ENCODE measurements around the gene SDSL. TPM values are rescaled to one million over a fixed set of nuclear protein-coding genes. Genes with fewer than 3 reads are reported as not detected.

SDSL gene
- total RNA-seq, 1 donor from 2014 or later, result 2.4 TPM

DNA sequence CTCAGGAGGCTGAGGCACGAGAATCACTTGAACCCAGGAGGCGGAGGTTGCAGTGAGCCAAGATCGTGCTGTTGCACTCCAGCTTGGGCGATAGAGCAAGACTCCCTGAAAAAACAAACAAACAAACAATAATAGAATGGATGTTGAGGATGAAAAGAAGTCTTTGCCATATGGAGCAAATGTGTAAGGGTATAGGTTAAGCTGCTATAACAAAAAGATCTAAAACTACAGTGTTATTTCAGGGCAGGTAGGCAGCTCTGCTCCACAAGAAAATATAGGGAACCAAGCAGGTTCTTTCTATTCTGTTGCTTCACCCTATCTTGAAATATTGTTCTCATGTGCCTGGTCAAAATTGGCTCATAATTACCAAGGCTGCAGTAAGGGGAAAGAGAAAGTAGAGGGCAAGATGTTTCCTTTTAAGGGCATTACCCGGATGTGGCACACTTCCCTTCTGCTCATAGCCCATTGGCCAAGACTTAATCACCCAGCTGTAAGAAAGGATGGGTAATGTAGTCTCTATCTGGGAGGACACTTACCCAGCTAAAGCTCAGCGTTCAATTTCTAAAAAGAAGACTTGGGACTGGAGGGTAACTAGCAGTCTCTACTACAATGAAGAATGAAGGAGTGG is 23.5 kb downstream of the SDSL start:
- intact Hi-C loops (cut with micrococcal nuclease), result no loop called here

DNA sequence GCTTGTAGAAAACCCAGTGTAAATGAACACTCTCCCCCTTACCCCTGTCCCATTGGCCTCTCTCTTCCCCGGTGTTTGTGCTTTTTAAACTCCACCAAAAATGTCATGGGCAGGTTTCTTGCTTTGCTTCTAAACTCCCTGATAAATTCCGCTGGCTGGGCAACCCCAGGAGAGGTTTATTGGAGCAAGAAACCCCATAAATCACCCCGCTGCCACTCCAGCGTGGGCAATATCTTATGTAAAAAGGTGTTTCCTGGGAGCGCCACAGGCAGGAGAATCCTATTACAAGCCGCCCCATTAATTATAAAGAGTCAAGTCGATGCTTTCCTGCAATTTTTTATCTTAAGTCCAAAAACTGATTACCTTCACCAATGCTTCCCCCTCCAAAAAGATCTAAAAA is 26.7 kb downstream of the SDSL start:
- intact Hi-C loops (cut with micrococcal nuclease), result no loop called here

DNA sequence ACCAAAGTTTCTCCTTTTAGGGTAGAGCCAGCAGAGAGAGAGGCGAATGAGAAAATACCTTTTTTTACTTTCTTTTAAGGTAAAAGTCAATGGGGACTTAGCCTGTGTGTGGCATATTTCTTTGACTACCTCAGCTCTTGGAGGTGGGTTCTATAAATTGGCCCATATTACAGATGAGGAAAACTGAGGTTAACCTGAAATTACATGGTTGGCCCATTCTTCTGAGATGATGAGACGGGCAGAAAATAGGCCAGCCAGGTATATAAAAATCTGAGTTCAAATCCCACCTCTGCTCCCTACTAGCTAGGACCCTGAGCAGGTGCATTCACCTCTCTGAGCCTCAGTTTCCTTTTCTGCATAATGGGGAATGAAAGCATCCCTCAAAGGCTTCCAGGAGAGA is 27.1 kb downstream of the SDSL start:
- intact Hi-C loops (cut with micrococcal nuclease), result no loop called here

DNA sequence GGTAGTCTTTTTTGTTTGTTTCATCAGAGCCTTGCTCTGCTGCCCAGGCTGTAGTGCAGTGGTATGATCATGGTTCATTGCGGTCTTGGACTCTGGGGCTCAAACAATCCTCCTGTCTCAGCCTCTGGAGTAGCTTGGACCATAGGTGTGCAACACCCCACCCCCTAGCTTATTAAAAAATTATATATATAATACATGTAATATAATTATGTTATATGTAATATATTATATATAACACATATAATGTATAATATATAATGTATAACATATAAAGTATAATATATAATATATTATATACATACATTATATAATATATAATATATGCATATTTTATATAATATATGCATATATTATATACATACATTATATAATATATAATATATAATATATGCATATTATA is 27.7 kb downstream of the SDSL start:
- intact Hi-C loops (cut with micrococcal nuclease), result no loop called here

DNA sequence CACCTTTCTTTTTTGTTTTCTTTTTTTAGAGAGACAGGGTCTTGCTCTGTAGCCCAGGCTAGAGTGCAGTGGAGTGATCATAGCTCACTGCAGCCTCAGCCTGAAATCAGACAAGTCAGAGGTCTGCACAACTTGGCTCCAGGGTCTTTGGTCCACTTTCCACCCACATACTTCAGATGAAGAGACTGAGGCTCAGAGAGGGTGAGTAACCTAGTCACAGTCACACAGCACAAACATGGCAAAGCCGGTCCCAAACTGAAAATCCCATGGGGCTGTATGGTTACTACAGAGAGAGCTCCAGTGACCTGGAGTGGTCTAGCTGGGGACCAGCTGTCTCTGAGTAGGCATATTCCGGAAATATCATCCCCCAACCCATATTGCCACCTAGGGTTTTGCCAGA is 30.3 kb downstream of the SDSL start:
- intact Hi-C loops (cut with micrococcal nuclease), result no loop called here

DNA sequence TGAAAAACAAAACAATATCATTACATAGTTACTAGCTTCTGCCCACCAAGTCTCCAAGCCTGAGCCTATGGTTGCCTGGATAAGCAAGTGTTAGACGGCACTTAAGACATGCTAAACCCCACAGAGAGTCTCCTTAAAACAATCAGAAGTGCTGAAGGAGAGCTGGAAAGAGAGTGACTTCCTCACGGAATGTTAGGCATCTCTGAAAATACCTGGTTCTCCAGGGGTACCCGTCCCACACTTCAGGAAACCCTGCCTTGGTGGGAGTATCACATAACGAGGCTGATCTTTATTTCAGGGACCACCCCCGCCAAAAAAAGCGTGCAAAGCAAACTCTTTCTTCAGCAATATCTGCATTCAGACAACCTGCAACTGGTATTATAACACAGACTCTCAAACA is 31.1 kb downstream of the SDSL start:
- intact Hi-C loops (cut with micrococcal nuclease), result no loop called here

DNA sequence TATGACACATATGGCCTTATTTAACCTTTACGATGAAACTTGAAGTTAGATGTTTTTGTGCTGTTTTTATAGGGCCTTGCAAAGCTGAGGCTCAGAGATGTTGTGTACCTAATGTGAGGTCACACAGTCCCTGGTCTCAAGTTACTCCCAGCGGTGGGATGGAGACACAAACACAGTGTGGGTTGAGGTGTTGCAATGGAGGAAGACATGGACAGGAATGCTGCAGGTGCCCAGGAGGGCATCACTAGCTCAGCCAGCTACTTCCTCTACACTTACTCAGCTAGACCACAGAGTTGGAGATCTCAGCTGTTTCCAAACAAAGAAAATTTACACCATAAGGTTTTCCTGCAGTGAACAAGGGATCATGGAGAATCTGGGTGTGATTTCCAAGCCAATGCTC is 34.0 kb downstream of the SDSL start:
- intact Hi-C loops (cut with micrococcal nuclease), result no loop called here

DNA sequence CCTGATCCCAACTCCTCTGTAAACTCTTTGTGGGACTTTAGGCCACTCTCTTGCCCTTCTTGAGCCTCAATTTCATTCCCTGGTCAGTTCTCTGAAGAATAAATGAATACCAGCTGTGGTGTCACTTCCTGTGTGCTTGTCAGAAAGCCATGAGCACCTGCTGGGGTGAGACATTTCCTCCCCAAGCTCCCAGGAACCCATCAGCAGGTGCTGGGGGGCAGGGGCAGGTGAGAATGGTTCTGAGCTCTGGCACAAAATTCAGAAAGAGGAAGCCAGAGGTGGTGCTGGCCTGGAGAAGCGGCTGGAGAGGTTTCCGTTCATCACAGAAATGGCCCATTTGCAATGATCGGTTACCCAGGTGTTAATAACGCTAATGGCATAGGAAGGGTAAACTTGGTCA is 34.6 kb downstream of the SDSL start:
- intact Hi-C loops (cut with micrococcal nuclease), result no loop called here

DNA sequence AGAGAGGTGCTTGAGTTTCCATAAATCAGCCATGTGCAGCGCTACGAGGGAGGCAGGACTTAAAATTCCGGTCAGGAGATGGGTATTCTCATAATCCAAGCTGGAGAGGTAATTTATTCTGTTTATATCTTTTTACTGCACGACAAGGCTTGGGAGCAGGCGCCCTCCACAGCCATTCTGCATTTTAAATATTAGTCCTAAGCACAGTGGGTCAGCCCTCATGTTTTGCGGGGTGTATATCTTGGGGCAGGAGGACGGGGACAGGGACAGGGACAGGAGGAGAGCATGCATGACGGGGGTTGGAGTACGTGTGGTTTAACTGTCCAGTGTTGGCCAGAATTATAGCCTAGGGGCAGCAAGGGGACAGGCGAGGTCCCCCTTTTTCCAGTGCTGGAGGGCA is 35.0 kb downstream of the SDSL start:
- intact Hi-C loops (cut with micrococcal nuclease), result no loop called here

DNA sequence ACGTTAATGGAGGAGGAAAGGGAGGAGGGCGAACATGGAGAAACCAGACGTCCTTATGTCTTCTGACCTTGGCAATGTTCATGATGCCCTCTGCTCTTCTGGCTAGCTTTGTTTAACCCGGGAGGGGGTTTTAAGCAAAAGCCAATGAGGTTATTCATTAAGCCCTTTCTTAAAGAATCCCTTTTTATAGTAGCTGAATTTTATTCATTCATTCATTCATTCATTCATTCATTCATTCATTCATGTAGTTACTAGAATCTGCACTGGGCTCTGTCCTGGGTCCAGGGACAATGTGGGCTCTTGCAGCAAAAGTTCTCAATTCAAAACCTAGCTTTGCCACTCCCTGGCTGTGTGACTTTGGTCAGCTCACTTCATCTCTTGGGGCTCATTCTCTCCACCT is 35.5 kb downstream of the SDSL start:
- intact Hi-C loops (cut with micrococcal nuclease), result no loop called here

DNA sequence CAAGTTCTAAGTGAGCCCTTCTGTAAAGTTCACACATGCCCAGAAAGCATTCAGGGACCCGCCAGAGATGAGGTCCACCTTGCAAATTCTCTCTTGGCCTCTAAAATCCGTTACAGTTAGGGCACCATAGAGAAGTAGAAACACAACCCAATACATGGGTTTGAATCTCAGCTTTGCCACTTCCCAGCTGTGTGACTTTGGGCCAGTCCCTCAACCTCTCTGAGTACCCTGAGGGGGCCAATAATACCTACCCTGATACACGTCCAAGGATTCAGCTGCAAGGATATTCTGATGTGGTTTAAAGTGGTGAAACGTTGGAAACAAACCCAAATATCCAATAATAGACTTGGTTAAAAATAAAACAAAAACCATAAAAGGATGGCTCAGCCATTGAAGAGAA is 37.8 kb downstream of the SDSL start:
- intact Hi-C loops (cut with micrococcal nuclease), result no loop called here

DNA sequence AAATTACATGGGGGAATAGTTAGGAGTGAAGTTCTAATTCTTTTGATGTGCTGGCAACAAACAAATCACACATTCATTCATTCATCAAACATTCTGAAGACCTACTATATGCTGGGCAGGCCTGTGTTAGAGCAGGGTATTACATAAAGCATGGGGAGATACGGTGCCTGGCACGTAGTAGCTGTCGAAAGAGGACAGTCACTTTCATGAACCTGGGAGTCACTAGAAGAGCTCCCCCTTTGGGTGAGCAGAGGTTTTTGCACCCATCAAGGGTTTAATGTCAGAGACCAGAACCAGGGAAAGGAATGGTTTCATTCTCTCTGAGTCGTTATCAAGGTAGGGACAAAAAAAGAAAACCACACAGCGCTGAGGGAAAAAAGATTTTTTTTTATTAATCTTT is 39.5 kb downstream of the SDSL start:
- intact Hi-C loops (cut with micrococcal nuclease), result loop anchor here (1.0 to 2.0 kb wide), 3 partner anchors 19 to 451 kb away; no protein-coding TSS in a partner anchor

DNA sequence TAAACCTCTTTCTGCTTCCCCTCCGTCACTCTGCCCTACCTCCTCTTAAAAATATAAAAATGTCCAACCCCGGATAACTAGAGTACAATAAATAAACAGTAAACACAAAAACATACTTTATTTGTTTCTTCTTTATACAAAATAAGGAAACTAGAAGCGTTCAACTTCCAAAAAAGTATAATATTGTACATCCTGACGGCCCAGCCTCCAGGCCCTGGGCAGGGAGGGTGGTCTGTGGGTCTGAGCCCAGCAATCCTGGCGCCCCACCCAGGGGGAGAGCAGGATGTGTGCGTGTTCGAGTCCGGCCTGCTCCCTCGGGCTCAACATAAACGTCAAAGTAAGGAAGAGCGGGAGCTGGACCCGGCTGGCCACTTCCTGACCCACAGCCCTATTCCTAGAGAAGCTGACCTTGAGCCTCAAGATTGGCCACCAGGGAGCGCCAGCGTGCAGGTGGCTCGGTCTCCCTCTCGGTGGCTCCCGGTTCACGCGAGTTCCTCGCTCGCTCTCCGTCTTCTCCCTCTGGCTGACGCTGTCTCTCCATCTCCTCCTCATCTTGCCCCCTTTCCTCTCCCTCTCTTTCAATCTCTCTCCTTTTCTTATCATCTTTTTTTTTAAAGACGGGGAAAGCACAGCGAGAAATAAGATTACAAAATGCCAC is 40.1 kb downstream of the SDSL start:
- intact Hi-C loops (cut with micrococcal nuclease), result loop anchor here (1.0 to 2.0 kb wide), 2 partner anchors 19 to 450 kb away; no protein-coding TSS in a partner anchor

DNA sequence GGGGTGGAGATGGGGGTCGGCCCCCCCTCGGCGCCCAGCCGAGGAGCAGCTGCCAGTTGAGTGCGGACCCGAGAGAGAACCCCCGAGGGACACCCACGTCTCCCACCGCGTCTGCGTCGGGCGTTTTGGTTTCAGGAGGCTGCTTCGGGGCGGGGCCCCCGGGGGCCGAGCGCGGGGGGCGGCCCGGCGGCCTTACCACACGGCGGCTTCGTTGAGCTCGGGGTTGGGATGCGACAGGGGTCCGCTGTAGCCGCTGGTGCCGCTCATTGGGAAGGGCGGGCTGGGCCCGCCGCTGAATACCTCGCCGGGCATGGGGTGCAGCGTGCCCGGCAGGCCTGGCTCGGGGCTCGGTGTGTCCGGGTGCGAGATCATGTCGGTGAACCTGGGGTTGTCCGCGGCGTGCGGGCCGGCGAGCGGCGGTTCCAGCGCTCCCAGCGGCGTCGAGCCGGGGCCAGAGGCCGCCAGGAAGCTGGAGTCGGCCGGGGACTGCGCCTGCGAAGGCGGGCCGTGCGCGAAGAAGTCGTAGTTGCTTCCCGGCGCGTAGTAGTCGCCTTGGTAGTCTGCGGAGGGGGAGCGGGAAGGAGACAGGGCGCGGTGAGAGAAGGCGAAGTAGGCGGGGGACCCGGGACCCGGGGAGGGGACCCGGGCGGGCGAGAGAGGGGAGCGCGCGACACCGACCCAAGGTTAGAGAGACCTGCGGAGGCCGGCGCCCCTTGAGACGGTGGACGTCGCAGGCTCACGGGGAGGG is 41.0 kb downstream of the SDSL start:
- intact Hi-C loops (cut with micrococcal nuclease), result loop anchor here (1.0 to 2.0 kb wide), 2 partner anchors 18 to 449 kb away; no protein-coding TSS in a partner anchor

DNA sequence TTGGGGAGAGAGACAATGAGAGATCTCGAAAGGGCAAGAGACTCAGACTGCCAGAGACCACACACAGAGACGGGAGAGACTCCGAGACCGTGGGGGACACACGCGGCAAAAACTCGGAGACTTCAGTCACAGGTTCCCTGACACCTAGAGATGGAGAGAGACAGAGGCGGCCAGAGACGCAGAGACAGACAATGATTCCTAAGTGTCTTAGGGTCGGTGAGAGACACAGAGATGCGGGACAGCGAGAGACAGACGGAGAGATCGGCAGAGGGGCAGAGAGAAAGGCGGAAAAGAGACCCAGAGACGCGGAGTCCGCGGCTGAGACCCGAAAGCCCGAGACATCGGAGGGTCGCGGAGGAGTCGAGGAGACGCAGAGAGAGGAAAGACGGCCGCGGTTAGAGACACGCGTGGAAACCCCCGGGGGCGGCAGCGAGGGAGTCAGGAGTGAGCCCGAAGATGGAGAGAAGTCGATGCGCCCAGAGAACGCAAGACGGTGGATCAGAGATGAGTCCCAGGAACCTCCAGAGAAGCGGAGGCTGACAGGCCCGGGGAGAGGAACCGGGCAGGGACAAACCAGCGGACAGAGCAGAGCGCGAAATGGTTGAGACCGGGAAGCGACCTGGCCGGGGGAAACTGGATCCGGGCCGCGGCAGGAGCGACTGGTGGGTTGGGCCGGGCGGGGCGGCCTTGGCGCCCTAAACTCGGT is 41.7 kb downstream of the SDSL start:
- intact Hi-C loops (cut with micrococcal nuclease), result loop anchor here (2.0 kb wide), 1 partner anchor 17 kb away; no protein-coding TSS in a partner anchor

DNA sequence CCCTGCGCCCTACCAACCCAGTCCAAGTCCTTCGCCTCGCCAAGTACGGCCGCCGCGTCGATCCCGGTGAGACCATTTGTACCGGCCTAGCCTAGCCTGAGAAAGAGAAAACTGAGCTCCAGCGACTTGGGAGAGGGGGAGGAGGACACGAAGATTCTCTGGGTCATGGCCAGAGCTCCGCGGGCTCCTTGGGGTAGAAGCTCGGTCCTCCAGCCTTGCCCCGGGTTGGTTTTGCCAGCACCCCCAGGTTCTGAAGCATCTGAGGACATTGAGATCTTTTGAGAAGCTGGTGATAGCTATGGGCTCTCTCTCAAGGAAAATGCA is 42.2 kb downstream of the SDSL start:
- intact Hi-C loops (cut with micrococcal nuclease), result no loop called here

DNA sequence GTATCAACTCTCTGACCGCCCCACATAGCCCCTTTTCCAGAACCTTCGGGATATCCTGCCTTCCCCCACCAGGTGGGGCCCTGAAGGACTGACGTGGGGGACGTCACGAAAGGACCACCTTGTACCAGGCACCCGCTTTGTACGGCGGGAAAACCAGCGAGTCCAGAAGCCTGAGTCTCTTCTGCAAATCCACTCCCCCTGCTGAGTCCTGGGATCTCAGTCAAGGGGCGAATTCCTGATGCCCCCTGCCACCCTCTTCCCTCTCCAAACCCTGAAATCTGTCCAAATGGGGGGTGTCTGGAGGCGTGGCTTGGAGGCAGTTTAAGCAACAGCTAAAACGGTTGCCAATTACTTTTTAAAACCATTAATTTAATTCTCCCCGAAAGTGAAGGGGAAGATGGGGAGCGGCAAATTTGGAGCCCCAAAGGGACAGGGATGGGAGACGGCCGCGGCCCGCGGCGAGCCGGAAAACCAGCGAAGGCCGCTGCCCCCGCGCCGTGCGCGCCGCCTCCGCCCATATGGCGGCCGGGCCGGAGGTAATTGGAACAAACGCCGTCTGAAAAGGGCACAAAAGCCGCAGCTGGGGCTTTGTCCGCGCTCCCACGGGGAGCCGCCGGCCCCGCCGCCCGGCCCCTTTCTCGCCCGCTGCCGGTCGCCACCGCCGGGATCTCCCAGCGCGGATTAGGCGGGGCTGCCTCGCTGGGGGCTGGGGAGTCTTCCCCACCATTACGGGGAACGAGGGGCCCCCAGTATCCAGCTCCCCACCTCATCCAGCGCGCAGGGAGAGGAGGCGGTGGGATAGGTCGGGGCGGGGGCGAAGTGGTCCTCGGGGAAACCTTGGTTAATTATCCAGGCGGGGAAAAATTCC is 42.9 kb downstream of the SDSL start:
- intact Hi-C loops (cut with micrococcal nuclease), result loop anchor here (5.0 kb wide), 1 partner anchor 1217 kb away; the partner anchor contains the start of gene TBX3

DNA sequence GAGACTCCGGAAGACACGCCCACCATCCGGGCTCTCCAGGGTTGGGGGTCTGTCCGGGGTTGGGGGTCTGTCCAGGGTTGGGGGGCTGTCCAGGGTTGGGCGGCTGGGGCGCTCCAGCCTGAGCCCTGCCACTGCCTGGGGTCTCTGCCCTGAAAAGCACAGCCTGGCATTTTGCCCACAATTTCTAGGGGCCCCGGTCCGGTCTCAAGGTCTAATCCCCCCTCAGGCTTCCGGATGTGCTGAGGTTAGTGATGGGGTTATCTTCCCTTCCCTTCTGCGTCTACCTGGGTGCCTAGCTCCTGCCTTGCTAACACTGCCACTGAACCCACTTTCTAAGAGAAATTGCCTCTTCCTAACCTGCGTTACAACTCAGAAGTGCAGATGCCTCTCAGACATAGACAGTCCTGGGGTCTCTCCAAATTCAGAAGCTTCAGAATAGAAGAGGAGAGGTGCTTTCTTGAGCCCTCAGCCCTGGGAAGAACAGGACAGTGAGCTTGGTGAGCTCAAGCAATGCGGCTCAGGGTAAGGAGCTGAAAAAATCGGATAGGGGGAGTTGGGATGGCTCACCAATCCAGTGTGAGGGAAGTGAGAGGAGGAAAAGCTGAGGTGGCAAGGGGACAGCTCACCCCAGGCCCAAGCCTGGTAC is 43.8 kb downstream of the SDSL start:
- intact Hi-C loops (cut with micrococcal nuclease), result loop anchor here (5.0 kb wide), 1 partner anchor 1216 kb away; the partner anchor contains the start of gene TBX3

DNA sequence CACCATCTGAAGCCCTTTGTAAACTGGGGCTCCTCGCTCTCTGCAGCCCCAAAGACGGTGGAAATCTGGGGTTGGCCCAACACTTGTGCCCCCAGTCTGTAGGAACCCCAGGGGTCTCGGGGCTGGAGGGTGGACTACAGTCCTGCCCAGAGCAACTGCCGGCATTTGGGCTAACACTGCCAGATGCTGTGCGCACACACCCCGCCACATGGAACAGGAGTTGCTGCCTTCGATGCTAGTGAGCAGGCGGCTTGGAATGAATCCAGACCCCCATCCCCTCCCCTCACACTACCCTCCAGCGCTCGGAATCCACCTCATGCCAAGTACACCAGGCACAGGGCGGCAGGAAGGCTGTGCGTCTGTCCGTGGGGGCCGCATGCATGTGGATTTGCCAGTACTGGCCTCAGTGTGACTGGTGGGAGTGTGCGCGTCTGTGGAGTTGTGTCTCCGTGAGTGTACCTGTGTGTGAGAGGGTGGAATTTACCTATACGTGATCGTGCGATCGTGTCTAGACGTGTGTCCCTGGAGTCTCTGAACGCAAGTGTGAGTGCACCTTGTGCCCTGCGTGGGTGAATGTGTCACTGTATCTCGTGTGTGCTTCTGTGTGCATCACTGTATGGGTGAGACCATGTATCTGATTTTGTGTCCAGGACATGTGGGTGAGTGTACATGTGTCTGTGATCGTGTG is 44.4 kb downstream of the SDSL start:
- intact Hi-C loops (cut with micrococcal nuclease), result loop anchor here (5.0 kb wide), 1 partner anchor 1216 kb away; the partner anchor contains the start of gene TBX3

DNA sequence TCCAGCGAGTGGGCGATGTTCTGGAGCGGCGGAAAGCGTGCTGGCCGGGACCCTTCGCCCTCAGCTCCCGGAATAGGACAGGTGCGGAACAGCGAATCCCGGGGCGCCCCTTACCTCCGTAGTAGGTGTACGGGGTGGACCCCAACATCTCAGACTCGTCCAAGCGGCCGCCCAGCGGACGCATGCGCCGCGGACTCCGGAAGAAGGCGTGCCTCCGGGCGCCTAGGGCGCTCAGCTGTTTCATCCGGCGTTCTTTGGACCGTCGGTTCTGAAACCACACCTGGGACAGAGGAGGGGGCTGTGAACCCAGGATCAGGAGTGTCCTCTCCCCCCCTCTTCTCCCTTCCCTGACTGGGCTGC is 44.9 kb downstream of the SDSL start:
- intact Hi-C loops (cut with micrococcal nuclease), result loop anchor here (5.0 kb wide), 1 partner anchor 1215 kb away; the partner anchor contains the start of gene TBX3
